ENCODE measurements around the gene ABHD8. TPM values are rescaled to one million over a fixed set of nuclear protein-coding genes. Genes with fewer than 3 reads are reported as not detected.

Gene ABHD8
- total RNA-seq, 1 experiment from 2014 or later, result 13.2 TPM

DNA sequence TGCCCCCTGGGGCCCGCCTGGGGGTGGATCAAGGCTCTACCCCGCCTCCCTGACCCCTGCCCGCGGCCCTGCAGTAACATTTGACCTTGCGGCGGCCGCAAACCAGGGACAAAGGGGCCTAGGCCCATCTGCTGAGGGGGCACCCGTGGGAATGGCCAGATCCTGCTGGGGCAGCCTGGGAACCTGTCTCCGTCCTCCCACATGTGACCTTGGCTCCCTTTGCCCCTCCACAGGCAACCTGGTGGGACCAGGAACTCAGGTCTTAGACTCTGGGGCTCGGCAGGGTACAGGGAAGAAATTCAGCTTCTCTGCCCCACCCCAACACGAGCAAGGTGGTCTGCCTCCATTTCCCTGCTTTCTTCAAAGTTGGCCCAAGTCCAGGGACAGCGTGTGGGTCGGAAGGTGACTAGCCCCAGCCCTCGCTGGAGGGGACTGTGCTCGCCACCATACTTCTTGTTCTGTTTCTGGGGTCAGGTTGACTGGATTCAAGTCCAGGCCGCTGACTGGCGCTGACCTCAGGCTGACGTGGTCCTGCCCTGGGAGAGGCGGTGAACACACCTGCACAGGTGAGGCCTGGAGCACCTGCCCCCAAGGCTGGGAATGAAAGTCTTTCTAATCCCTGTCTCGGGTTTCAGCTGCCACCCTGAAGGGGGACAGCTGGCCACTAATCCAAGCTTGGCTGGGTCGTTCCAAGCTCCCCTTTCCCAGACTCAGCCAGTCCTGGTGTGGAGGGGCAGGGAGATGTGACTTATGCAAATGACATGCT lies 55.0 kb downstream of the ABHD8 start (continued):
- TF ChIP-seq, protein P1, sequence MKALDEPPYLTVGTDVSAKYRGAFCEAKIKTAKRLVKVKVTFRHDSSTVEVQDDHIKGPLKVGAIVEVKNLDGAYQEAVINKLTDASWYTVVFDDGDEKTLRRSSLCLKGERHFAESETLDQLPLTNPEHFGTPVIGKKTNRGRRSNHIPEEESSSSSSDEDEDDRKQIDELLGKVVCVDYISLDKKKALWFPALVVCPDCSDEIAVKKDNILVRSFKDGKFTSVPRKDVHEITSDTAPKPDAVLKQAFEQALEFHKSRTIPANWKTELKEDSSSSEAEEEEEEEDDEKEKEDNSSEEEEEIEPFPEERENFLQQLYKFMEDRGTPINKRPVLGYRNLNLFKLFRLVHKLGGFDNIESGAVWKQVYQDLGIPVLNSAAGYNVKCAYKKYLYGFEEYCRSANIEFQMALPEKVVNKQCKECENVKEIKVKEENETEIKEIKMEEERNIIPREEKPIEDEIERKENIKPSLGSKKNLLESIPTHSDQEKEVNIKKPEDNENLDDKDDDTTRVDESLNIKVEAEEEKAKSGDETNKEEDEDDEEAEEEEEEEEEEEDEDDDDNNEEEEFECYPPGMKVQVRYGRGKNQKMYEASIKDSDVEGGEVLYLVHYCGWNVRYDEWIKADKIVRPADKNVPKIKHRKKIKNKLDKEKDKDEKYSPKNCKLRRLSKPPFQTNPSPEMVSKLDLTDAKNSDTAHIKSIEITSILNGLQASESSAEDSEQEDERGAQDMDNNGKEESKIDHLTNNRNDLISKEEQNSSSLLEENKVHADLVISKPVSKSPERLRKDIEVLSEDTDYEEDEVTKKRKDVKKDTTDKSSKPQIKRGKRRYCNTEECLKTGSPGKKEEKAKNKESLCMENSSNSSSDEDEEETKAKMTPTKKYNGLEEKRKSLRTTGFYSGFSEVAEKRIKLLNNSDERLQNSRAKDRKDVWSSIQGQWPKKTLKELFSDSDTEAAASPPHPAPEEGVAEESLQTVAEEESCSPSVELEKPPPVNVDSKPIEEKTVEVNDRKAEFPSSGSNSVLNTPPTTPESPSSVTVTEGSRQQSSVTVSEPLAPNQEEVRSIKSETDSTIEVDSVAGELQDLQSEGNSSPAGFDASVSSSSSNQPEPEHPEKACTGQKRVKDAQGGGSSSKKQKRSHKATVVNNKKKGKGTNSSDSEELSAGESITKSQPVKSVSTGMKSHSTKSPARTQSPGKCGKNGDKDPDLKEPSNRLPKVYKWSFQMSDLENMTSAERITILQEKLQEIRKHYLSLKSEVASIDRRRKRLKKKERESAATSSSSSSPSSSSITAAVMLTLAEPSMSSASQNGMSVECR (CRISPR knock-in tag; IDR thresholded peaks at IDR 0.05; ENCODE audit: borderline replicate concordance), result no peak; the same call in 1 of the 2 replicates
- TF ChIP-seq ERG (CRISPR knock-in tag; IDR thresholded peaks at IDR 0.05) (no peak), ATF6 (CRISPR knock-in tag; IDR thresholded peaks at IDR 0.05) (no peak), PRRX2 (CRISPR knock-in tag; IDR thresholded peaks at IDR 0.05) (peak; percentile 27; the same call in 1 of the 2 replicates), JUN (CRISPR knock-in tag; IDR thresholded peaks at IDR 0.05) (no peak), ZBTB21 (CRISPR knock-in tag; IDR thresholded peaks at IDR 0.05; ENCODE audit: borderline replicate concordance) (no peak; the same call in 1 of the 2 replicates), ZNF263 (CRISPR knock-in tag; IDR thresholded peaks at IDR 0.05; ENCODE audit: low read depth) (peak; percentile 68; the same call in 1 of the 2 replicates), SMAD4 (CRISPR knock-in tag; IDR thresholded peaks at IDR 0.05) (no peak), IRF2 (CRISPR knock-in tag; IDR thresholded peaks at IDR 0.05; ENCODE audit: borderline replicate concordance, low read depth) (no peak), MYBL2 (CRISPR knock-in tag; IDR thresholded peaks at IDR 0.05) (no peak), ZBTB43 (CRISPR knock-in tag; IDR thresholded peaks at IDR 0.05) (no peak), GRHL2 (CRISPR knock-in tag; IDR thresholded peaks at IDR 0.05; ENCODE audit: insufficient replicate concordance, severe bottlenecking) (no peak), NR2C2 (CRISPR knock-in tag; IDR thresholded peaks at IDR 0.05) (no peak), JAZF1 (CRISPR knock-in tag; IDR thresholded peaks at IDR 0.05) (no peak), FOXK1 (CRISPR knock-in tag; IDR thresholded peaks at IDR 0.05) (peak; percentile 48; the same call in 1 of the 2 replicates), NFE2L1 (CRISPR knock-in tag; IDR thresholded peaks at IDR 0.05) (no peak), TP53 (CRISPR knock-in tag; IDR thresholded peaks at IDR 0.05) (no peak), NR3C1 (CRISPR knock-in tag; conservative IDR thresholded peaks at IDR 0.05; ENCODE audit: low read depth) (no peak), HMGA2 (CRISPR knock-in tag; IDR thresholded peaks at IDR 0.05) (no peak)
- TF ChIP-seq, protein P2, sequence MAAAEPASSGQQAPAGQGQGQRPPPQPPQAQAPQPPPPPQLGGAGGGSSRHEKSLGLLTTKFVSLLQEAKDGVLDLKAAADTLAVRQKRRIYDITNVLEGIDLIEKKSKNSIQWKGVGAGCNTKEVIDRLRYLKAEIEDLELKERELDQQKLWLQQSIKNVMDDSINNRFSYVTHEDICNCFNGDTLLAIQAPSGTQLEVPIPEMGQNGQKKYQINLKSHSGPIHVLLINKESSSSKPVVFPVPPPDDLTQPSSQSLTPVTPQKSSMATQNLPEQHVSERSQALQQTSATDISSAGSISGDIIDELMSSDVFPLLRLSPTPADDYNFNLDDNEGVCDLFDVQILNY (CRISPR knock-in tag; IDR thresholded peaks at IDR 0.05), result no peak
- TF ChIP-seq, protein P3, sequence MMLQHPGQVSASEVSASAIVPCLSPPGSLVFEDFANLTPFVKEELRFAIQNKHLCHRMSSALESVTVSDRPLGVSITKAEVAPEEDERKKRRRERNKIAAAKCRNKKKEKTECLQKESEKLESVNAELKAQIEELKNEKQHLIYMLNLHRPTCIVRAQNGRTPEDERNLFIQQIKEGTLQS (CRISPR knock-in tag; conservative IDR thresholded peaks at IDR 0.05), result no peak
- TF ChIP-seq, protein P4, sequence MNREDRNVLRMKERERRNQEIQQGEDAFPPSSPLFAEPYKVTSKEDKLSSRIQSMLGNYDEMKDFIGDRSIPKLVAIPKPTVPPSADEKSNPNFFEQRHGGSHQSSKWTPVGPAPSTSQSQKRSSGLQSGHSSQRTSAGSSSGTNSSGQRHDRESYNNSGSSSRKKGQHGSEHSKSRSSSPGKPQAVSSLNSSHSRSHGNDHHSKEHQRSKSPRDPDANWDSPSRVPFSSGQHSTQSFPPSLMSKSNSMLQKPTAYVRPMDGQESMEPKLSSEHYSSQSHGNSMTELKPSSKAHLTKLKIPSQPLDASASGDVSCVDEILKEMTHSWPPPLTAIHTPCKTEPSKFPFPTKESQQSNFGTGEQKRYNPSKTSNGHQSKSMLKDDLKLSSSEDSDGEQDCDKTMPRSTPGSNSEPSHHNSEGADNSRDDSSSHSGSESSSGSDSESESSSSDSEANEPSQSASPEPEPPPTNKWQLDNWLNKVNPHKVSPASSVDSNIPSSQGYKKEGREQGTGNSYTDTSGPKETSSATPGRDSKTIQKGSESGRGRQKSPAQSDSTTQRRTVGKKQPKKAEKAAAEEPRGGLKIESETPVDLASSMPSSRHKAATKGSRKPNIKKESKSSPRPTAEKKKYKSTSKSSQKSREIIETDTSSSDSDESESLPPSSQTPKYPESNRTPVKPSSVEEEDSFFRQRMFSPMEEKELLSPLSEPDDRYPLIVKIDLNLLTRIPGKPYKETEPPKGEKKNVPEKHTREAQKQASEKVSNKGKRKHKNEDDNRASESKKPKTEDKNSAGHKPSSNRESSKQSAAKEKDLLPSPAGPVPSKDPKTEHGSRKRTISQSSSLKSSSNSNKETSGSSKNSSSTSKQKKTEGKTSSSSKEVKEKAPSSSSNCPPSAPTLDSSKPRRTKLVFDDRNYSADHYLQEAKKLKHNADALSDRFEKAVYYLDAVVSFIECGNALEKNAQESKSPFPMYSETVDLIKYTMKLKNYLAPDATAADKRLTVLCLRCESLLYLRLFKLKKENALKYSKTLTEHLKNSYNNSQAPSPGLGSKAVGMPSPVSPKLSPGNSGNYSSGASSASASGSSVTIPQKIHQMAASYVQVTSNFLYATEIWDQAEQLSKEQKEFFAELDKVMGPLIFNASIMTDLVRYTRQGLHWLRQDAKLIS (CRISPR knock-in tag; IDR thresholded peaks at IDR 0.05; ENCODE audit: borderline replicate concordance), result no peak
- TF ChIP-seq, protein P5, sequence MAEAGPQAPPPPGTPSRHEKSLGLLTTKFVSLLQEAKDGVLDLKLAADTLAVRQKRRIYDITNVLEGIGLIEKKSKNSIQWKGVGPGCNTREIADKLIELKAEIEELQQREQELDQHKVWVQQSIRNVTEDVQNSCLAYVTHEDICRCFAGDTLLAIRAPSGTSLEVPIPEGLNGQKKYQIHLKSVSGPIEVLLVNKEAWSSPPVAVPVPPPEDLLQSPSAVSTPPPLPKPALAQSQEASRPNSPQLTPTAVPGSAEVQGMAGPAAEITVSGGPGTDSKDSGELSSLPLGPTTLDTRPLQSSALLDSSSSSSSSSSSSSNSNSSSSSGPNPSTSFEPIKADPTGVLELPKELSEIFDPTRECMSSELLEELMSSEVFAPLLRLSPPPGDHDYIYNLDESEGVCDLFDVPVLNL (CRISPR knock-in tag; IDR thresholded peaks at IDR 0.05; ENCODE audit: borderline replicate concordance, low read depth), result no peak

Data from WTC11 (cell line).